HG02610 (cell line): ENCODE data around the gene OTULINL.

Experiments
- ATAC-seq: cut with Tn5 transposase; IDR thresholded peaks from one replicate; pipeline ENCODE4 v1.9.1; 2021; ENCODE audit warnings: mild to moderate bottlenecking, moderate library complexity; ENCODE audit not compliant: unreplicated experiment

The OTULINL gene

GRCh38 chr5:14599476-14600127, 18.0 kb downstream of the OTULINL start:
- no peak for ATAC-seq

GRCh38 chr5:14600846-14601245, 19.3 kb downstream of the OTULINL start:
- no peak for ATAC-seq

- ATAC-seq: no peak
Observed at GRCh38 chr5:14603141-14603540, 21.5 kb downstream of the OTULINL start.

- ATAC-seq: no peak
Observed at GRCh38 chr5:14607104-14607503, 25.5 kb downstream of the OTULINL start.

GRCh38 chr5:14608169-14608568, 26.6 kb downstream of the OTULINL start:
- ATAC-seq: no peak

- no peak for ATAC-seq
Observed at GRCh38 chr5:14611737-14612136, 30.1 kb downstream of the OTULINL start.

- no peak for ATAC-seq
Observed at GRCh38 chr5:14614490-14614889, 32.9 kb downstream of the OTULINL start.

- no peak for ATAC-seq
Observed at GRCh38 chr5:14615365-14615764, 33.8 kb downstream of the OTULINL start.

GRCh38 chr5:14617441-14617840, 35.8 kb downstream of the OTULINL start:
- ATAC-seq: no peak

GRCh38 chr5:14627270-14627669, 45.7 kb downstream of the OTULINL start:
- no peak for ATAC-seq

GRCh38 chr5:14628346-14628745, 46.8 kb downstream of the OTULINL start:
- ATAC-seq: no peak

- ATAC-seq: no peak
Observed at GRCh38 chr5:14630671-14631070, 49.1 kb downstream of the OTULINL start.

- no peak for ATAC-seq
Observed at GRCh38 chr5:14635656-14636055, 54.1 kb downstream of the OTULINL start.

GRCh38 chr5:14640765-14641164, 59.2 kb downstream of the OTULINL start:
- ATAC-seq: no peak

GRCh38 chr5:14644623-14645237, 63.1 kb downstream of the OTULINL start:
- no peak for ATAC-seq

GRCh38 chr5:14650052-14650451, 68.5 kb downstream of the OTULINL start:
- ATAC-seq: no peak

GRCh38 chr5:14655146-14655741, 73.7 kb downstream of the OTULINL start:
- no peak for ATAC-seq

- no peak for ATAC-seq
Observed at GRCh38 chr5:14656898-14657297, 75.3 kb downstream of the OTULINL start.

- no peak for ATAC-seq
Observed at GRCh38 chr5:14659821-14660607, 78.4 kb downstream of the OTULINL start.

GRCh38 chr5:14660833-14661232, 79.2 kb downstream of the OTULINL start:
- no peak for ATAC-seq
